T47D (cell line): ENCODE data around the gene SIPA1L3.

Experiments used
- DNase-seq, 2 experiments: peaks; one replicate each; pipeline versions ENCODE4 v3.0.0 to v3.0.0-alpha.2; 2011 to 2012; ENCODE audit warnings: low read depth in 1 of 2, low spot score in 1 of 2
- JUND ChIP-seq: IDR thresholded peaks from 2 replicates; pipeline ENCODE4 v1.6.1; 2012; ENCODE audit warnings: low read depth
- in situ Hi-C: cut with HindIII; loops from 2 replicates; pipeline ENCODE4 v1.10.0; 2016; ENCODE audit warnings: low sequenced_read_pairs, low pct_unique_long_range_greater_than_20kb

The SIPA1L3 gene

DNA sequence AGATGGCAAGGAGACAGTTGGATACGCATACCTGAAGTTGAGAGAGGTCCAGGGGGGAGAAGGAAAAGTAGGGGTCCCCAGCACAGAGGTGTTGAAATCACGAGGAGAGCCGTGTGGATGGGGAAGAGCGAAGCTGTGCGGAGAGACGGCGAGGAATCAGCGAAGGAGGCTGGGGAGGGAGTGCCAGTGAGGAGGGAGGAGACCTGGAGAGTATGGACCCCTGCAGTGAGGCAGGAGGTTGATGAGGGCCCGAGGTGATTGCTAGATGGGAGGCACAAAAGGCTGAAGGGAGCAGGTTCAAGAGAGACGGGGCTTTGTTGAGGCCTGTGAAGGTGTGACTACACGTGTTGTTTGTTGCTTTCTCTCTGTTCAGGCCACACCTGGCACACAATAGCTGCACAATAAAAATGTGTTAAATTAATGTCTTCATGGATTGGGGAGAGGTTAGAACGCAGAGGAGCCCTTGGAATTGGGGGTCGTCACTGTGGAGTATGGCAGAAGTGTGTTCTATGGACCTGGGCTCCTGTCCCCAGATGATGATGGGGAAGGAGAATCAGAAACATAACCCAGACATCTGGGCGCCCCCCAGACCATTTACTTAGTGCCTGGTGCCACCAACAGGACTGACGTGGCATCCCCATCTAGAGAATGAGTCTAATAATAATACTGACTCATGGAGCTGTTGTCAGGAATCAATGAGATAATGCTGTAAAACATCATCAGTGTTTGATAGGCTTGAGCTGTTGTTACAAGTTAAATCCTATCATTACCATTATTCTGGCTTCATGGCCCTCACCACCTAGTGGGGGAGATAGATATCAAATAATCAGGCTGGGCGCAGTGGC, 137.5 kb downstream of the SIPA1L3 start:
- in situ Hi-C loops, result no loop called here
- TF ChIP-seq JUND, result no peak
- no peak for DNase-seq

DNA sequence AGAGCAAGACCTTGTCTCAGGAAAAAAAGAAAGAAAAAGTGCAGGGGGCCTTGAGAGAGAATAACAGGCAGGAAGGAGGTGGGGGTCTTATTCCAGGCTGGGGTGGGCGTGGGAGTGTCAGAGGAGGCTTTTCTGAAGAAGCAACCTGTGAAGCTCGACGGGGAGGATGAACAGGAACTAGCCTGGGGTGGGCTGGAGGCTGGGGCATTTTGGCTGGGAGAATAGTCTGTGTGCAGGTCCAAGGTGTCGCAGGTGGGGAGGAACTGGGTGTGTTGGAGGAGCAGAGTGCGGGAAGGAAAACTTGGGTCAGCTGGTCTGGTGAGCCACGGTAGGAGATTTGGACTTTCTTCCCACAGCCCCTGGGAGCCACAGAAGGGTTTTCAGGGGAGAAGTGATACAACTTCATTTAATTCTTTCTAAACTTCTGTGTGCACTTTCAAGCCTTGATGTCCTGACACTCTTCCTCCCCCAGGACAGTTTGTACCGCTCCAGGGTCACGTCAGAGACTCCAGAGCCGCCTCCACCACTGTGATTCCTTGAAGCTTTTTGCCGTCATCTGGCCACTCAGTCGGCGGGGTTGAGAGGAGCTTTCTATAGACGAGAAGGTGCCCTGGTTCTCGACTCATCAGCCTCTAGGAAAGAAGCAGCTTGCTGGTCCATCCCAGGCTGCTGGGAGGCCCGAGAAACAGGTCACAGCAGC, 138.7 kb downstream of the SIPA1L3 start:
- TF ChIP-seq JUND, result no peak
- in situ Hi-C loops, result no loop called here
- no peak for DNase-seq

DNA sequence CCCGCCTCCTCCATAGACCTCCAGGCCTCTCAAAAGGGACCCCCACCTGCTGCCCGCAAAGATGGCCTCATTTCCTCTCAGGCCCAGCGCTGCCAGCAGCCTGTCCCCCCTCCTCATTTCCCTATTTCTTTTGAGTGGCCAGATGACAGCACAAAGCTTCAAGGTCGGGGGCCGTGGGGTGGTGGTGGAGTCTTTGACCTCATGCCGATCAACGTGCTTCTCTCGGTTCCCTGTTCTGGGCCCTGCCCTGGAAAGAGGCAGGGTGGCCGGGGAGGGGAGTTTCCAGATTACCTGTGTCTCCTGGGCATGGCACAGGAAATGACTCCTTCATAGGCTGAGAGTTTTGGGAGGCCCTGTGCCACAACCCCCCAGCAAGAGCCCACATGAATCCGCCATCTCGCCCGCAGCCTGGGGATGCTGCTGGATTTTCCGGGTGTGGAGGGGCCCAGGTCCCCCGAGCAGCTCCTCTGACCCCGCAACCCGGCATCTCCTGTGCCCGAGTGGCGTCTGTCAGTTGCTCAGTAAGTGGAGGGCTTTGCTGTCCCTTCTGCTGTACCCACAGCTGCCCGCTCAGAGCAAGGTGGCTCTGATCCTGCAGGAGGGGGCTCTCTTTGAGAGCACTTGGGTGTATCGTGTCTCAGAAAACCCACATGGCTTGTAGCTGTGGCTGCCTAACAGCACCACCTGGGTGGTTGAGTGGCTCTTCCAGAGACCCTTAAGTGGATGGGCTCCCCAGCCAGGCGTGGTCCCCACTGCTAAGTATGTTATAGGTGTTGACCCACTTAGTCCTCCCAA, 139.4 kb downstream of the SIPA1L3 start:
- in situ Hi-C loops, result no loop called here
- no peak for TF ChIP-seq JUND
- no peak for DNase-seq

DNA sequence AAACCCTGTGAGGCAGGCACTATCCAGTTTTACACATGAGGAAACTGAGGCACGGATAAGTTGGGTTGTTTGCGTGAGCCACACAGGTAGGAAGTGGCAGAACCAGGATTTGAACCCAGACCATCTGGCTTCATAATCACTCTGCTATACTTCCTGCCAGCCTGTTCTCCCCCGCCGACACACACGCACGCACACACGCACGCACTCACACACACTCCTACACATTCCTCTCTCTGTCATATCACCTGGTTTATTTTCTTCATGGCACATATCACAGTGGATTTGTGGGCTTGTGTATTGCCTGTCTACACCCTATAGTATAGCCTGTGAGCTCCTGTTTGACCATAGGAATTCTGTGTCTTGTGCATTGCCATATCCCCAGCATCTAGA, 140.0 kb downstream of the SIPA1L3 start:
- TF ChIP-seq JUND, result no peak
- no peak for DNase-seq
- in situ Hi-C loops, result no loop called here

DNA sequence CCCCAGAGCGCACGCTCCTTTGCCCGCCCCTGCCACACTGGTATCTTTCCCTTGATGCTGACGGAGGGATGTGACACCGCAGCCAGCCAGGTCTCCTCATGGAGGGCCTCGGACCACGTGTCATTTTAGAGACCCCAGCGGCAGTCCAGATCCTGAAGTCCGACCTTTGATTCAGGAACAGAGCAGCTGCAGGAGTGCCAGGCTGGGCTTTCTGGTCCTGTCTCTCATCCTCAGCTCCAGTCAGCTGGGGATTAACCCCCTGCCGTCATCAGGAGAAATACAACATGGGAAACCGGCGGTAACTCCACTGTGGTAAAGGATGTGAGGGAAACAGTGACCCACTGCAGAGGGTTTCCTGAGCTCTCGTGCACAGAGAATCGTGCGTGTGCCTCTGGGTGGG, 140.6 kb downstream of the SIPA1L3 start:
- no peak for DNase-seq
- TF ChIP-seq JUND, result no peak
- in situ Hi-C loops, result no loop called here

GRCh38 chr19:38049105-38049649, 142.2 kb downstream of the SIPA1L3 start:
- no peak for TF ChIP-seq JUND
- in situ Hi-C loops, result no loop called here
- no peak for DNase-seq

DNA sequence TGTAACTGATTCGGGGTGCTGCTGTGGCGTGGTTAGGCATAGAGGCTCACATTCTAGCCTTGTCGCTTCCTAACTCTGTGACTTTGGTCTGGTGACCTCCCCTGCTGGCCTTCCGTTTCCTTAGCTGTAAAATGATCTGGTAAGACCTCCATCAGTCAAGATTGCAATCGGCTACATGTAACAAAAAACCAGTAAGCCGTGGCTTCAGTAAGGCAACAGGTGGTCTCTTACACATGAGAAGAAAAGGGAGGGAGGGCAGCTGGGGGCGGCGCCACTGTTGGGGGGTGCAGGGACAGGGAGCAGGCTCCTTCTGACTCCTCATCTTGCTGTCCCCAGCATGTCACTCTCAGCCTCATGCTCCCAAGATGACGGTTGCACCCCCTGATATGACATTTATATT, 148.0 kb downstream of the SIPA1L3 start:
- TF ChIP-seq JUND, result no peak
- no peak for DNase-seq

DNA sequence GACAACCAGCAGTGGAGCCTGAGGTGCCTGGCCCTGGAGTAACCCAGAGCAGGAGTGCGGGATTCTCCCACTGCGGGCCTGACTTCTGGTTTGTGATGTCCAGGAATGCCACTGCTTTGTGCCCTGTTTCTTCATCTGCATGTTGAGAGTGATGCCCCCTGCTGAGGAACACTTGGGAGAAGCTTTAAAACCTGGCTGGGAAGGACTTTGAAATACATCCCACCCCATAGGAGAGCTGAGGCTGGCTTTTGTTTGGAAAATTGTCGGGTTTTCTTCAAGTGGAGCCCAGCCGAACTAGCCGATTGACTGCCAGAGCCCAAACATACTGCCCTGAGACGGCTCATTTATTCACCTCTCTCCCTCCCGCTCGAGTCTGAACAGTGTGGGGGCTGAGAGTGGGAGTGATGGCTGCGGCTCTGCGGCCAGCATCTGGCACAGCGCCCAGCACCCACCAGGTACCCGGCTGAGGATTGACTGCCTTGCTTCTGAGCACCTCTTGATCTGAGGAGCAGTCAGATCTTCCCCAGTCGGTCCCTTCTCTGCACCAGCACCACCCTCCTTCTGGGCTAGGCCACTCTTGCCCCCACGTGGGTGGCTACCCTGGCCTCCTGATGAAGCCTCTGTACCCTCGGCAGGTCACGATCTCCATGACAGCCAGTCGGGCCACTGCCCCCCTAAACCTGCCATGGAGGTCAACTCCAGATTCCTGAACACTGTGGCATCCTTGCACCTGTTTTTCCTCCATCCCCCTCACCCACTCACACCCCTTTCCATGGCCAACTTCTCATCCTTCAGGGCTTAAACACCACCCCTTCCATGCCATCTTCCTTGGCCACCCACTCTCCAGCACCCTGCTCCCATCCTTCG, 148.9 kb downstream of the SIPA1L3 start:
- no peak for TF ChIP-seq JUND
- in situ Hi-C loops, result no loop called here
- peak in 1 of 2 experiments; percentile 22 for DNase-seq

More for the DNA sequence above, 148.0 kb downstream of the SIPA1L3 start:
- in situ Hi-C loops, result no loop called here

DNA sequence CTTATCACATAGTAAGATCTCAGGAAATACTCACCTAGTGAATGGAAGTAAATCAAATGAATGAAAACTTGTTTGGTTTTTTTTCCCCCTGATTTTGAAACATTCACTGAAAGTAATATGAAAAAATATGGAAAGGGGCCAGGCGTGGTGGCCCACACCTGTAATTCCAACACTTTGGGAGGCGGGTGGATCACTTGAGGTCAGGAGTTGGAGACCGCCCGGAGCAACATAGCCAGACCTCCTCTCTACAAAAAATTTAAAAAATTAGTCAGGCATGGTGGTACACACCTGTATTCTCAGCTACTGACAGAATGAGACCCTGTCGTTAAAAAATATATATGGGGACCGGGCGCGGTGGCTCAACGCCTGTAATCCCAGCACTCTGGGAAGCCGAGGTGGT, 149.6 kb downstream of the SIPA1L3 start:
- no peak for DNase-seq
- no peak for TF ChIP-seq JUND
- in situ Hi-C loops, result no loop called here

DNA sequence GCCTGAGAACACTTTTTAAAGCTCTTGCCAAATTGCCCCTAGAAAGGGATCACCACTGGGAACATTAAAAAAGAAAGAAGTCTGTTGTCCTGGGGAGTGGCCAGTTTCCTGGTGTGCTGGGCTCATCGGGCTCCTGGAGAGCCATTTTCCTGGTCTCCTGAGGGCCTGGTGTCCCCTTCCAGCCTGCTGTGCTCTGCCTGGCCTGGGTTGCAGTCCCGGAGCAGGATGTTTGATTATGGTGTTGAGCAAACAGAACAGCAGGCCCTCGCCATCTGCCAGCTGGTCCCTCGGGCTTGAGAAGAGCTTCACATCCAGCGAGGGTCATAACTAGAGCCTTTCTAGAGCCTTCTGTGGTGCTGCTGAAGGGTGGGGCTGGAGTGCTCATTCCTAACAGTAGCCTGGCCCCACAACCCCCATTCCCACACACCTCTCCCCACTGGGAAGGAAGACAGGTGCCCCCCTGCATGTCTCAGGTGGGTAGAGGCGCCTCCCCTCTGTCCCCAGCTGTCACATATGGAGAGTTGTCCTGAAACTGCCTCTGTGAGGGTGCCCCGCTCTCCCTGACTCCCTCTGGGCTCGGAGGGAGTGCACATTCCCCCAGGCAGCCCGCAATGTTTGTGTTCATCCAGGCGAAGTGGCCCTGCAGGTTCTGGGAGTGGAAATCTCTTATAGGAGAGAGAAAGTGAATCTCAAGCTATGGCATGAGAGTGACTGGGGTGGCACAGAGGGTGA, 151.1 kb downstream of the SIPA1L3 start:
- 0 out of 2 replicates have a peak, but pooled peaks have one; percentile 30 for TF ChIP-seq JUND
- in situ Hi-C loops, result no loop called here
- peak; percentile 67 to 95 for DNase-seq

DNA sequence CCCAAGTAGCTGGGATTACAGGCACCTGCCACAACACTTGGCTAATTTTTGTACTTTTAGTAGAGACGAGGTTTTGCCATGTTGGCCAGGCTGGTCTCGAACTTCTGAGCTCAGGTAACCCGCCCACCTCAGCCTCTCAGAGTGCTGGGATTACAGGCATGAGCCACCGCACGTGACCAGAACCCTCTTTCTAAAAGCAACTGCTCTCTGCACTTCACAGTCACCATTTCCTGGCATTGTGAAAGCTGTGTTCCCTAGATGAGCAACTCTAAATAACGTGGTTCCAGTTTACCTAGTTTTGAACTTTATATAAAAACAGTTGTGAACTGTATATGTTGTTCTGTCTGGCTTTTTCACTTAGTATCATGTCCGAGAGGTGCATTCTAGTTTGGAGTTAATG, 152.9 kb downstream of the SIPA1L3 start:
- no peak for TF ChIP-seq JUND
- in situ Hi-C loops, result no loop called here
- no peak for DNase-seq
